ENCODE measurements around the gene TESK1.
"Not testable (repeated sequence)": the region's sequence is repeated elsewhere in the genome, so short reads cannot be mapped to it uniquely, and the experiment has no call there.

Gene TESK1

GRCh38 chr9:35570709-35571504, 34.2 kb upstream of the TESK1 start:
- Histone ChIP-seq H3K27me3 (ENCODE audit: control insufficient read depth, insufficient read depth, low read length) (no peaks in the 10 kb centered on the region), H3K9ac (no peak overlapping the region), H3K36me3 (ENCODE audit: control insufficient read depth, insufficient read depth, low read length) (no peaks in the 10 kb centered on the region), H3K27ac (no peak overlapping the region), H3K79me2 (no peaks in the 10 kb centered on the region), H3K9me3 (ENCODE audit: control insufficient read depth, low read length) (no peaks in the 10 kb centered on the region), H3K4me3 (ENCODE audit: low read depth, low read length) (no peak overlapping the region), H2AFZ (no peak overlapping the region), H3K4me1 (no peaks in the 10 kb centered on the region), H3K4me2 (ENCODE audit: low read length) (no peak overlapping the region)
- TF ChIP-seq, protein P1, sequence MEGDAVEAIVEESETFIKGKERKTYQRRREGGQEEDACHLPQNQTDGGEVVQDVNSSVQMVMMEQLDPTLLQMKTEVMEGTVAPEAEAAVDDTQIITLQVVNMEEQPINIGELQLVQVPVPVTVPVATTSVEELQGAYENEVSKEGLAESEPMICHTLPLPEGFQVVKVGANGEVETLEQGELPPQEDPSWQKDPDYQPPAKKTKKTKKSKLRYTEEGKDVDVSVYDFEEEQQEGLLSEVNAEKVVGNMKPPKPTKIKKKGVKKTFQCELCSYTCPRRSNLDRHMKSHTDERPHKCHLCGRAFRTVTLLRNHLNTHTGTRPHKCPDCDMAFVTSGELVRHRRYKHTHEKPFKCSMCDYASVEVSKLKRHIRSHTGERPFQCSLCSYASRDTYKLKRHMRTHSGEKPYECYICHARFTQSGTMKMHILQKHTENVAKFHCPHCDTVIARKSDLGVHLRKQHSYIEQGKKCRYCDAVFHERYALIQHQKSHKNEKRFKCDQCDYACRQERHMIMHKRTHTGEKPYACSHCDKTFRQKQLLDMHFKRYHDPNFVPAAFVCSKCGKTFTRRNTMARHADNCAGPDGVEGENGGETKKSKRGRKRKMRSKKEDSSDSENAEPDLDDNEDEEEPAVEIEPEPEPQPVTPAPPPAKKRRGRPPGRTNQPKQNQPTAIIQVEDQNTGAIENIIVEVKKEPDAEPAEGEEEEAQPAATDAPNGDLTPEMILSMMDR (IDR thresholded peaks at IDR 0.05), result no peak

DNA sequence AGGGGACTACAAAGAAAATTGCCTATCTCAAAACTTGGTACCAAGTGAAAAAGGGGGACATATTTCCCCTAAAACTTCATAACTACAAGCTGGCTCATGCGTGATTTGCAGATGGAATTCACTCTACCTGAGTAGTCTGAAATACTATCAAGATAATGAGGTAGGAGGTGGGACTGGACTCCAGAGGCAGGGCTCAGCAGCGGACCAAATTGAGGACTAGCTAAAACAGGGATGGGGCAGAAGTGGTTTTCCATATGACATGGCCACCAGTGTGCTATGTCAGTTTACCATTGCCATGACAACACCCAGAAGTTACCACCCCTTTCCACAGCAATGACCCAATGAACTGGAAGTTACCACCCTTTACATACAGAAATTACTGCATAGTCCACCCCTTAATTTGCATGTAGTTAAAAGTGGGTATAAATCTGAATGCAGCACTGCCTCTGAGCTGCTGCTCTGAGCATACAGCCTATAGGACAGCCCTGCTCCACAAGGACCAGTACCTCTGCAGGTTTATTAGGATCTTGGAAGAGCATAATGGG, 30.4 kb upstream of the TESK1 start:
- no peak overlapping the region for H3K4me3 ChIP-seq (ENCODE audit: low read depth, low read length)
- H3K36me3 ChIP-seq (ENCODE audit: control insufficient read depth, insufficient read depth, low read length), result no peaks in the 10 kb centered on the region
- no peaks in the 10 kb centered on the region for H3K79me2 ChIP-seq
- H3K9me3 ChIP-seq (ENCODE audit: control insufficient read depth, low read length), result no peaks in the 10 kb centered on the region
- H3K27me3 ChIP-seq (ENCODE audit: control insufficient read depth, insufficient read depth, low read length), result no peaks in the 10 kb centered on the region
- H2AFZ ChIP-seq, result no peak overlapping the region
- no peak overlapping the region for H3K27ac ChIP-seq
- TF ChIP-seq, protein P1 (IDR thresholded peaks at IDR 0.05), result no peak
- H3K9ac ChIP-seq, result no peak overlapping the region
- H3K4me2 ChIP-seq (ENCODE audit: low read length), result no peak overlapping the region
- no peaks in the 10 kb centered on the region for H3K4me1 ChIP-seq

DNA sequence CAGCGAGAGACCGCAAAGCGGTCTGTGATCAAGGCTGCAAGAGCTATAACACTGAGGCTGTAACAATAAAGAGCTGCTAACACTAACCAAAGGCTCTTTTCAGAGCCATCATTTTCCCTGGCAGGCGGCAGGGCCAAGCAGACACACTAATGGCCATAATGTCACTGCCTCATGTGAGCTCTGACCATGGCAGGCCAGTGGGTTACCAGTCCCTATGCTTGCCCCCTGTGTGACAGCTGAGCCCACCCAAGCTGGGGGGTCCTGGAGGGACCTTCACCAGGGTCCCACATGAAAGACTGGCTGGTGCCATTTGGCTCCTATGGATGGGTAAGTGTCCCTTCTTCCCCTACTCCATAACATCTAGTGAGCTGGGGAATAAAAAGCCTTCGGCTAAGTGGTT, 29.6 kb upstream of the TESK1 start:
- Histone ChIP-seq H3K79me2 (no peaks in the 10 kb centered on the region), H2AFZ (no peak overlapping the region), H3K27me3 (ENCODE audit: control insufficient read depth, insufficient read depth, low read length) (no peaks in the 10 kb centered on the region), H3K4me1 (no peaks in the 10 kb centered on the region), H3K9ac (no peak overlapping the region), H3K27ac (no peak overlapping the region), H3K4me2 (ENCODE audit: low read length) (no peak overlapping the region), H3K9me3 (ENCODE audit: control insufficient read depth, low read length) (no peaks in the 10 kb centered on the region), H3K36me3 (ENCODE audit: control insufficient read depth, insufficient read depth, low read length) (no peaks in the 10 kb centered on the region), H3K4me3 (ENCODE audit: low read depth, low read length) (no peak overlapping the region)
- TF ChIP-seq, protein P1 (IDR thresholded peaks at IDR 0.05), result no peak

GRCh38 chr9:35577486-35577885, 27.6 kb upstream of the TESK1 start:
- TF ChIP-seq, protein P1 (IDR thresholded peaks at IDR 0.05), result no peak
- H3K4me1 ChIP-seq, result no peaks in the 10 kb centered on the region
- no peak overlapping the region for H2AFZ ChIP-seq
- H3K27ac ChIP-seq, result no peak overlapping the region
- H3K9me3 ChIP-seq (ENCODE audit: control insufficient read depth, low read length), result no peaks in the 10 kb centered on the region
- no peaks in the 10 kb centered on the region for H3K36me3 ChIP-seq (ENCODE audit: control insufficient read depth, insufficient read depth, low read length)
- no peak overlapping the region for H3K4me2 ChIP-seq (ENCODE audit: low read length)
- H3K4me3 ChIP-seq (ENCODE audit: low read depth, low read length), result no peak overlapping the region
- no peaks in the 10 kb centered on the region for H3K27me3 ChIP-seq (ENCODE audit: control insufficient read depth, insufficient read depth, low read length)
- no peaks in the 10 kb centered on the region for H3K79me2 ChIP-seq
- no peak overlapping the region for H3K9ac ChIP-seq

DNA sequence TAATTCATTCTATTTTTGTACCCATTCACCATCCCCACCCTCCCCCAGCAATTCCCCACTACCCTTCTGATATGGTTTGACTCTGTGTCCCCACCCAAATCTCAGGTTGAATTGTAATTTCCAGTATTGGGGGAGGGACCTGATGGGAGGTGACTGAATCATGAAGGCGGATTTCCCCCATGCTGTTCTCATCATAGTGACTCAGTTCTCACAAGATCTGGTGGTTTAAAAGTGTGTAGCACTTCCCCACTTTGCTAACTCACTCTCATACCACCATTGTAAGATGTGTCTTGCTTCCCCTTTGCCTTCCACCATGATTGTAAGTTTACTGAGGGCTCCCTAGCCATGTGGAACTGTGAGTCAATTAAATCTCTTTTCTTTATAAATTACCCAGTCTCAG, 25.9 kb upstream of the TESK1 start:
- Histone ChIP-seq H3K9ac (no peak overlapping the region), H3K9me3 (ENCODE audit: control insufficient read depth, low read length) (no peaks in the 10 kb centered on the region), H3K27me3 (ENCODE audit: control insufficient read depth, insufficient read depth, low read length) (no peaks in the 10 kb centered on the region)

GRCh38 chr9:35579659-35580227, 25.3 kb upstream of the TESK1 start:
- not testable (repeated sequence) for H3K4me2 ChIP-seq (ENCODE audit: low read length); H3K27me3 ChIP-seq (ENCODE audit: control insufficient read depth, insufficient read depth, low read length); H3K79me2 ChIP-seq; H3K9me3 ChIP-seq (ENCODE audit: control insufficient read depth, low read length); H3K4me1 ChIP-seq; H3K9ac ChIP-seq; H3K36me3 ChIP-seq (ENCODE audit: control insufficient read depth, insufficient read depth, low read length); H3K4me3 ChIP-seq (ENCODE audit: low read depth, low read length); H2AFZ ChIP-seq; H3K27ac ChIP-seq

More for the DNA sequence above, 25.9 kb upstream of the TESK1 start:
- H2AFZ ChIP-seq, result no peak overlapping the region
- no peak overlapping the region for H3K27ac ChIP-seq
- H3K4me3 ChIP-seq (ENCODE audit: low read depth, low read length), result no peak overlapping the region
- no peaks in the 10 kb centered on the region for H3K36me3 ChIP-seq (ENCODE audit: control insufficient read depth, insufficient read depth, low read length)
- no peak overlapping the region for H3K4me2 ChIP-seq (ENCODE audit: low read length)
- TF ChIP-seq, protein P1 (IDR thresholded peaks at IDR 0.05), result no peak
- H3K4me1 ChIP-seq, result no peaks in the 10 kb centered on the region
- no peaks in the 10 kb centered on the region for H3K79me2 ChIP-seq

All from parathyroid adenoma (tissue), 2 donors.